ENCODE results near the gene C2orf76.

The C2orf76 gene

DNA sequence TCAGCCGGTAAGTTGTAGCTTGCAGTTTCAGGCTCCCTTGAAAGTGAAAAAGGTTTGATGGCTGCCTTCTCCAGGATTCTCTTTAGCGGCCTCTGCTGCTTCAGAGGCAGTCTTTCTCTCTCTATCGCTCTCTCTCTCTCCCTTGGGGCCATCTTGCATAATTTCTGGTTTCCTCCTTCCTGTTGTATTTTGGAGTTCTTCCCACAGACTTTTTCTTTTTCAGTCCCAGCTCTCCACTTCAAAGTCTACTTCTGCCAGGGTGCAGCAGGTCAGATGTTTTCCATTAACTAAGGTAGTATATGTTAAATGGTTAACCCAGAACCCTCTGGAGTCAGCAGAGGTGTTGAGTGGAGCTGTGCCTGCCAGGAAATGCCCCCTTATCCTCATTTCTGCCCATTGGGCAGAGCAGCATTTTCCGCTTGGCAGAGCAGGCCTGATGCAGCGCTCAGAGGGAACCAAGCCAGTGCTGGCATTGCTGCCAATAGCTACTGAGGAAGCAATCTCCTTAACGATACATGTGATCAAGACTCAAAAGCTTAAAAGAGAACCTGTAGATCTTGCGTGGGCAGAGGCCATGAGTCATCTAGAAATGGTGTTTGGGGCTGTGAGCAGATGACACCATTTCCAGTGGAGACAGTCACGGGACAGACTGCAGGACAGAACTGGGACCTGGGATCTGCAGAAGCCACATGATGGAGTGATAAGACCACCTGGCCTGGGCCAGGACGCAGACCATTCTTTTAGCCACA is 20.9 kb upstream of the C2orf76 start:
- no peaks in the 10 kb centered on the region for H4K20me1 ChIP-seq (ENCODE audit: insufficient read depth, low read length)
- H2AFZ ChIP-seq (ENCODE audit: low read length): 0 out of 2 replicates have a peak overlapping the region, but pooled peaks have one; percentile 7
- no peaks in the 10 kb centered on the region for H3K9me3 ChIP-seq (replicated peaks; ENCODE audit: insufficient read depth, low read length)
- no peaks in the 10 kb centered on the region for H3K79me2 ChIP-seq (ENCODE audit: low read length)
- H3K36me3 ChIP-seq (replicated peaks; ENCODE audit: insufficient read depth, low read length): no peaks in the 10 kb centered on the region
- no peaks in the 10 kb centered on the region for H3K27me3 ChIP-seq (replicated peaks; ENCODE audit: insufficient read depth, low read length)
- no peaks in the 10 kb centered on the region for H3K9me2 ChIP-seq (replicated peaks; ENCODE audit: insufficient read depth, low read length)
- H3K9ac ChIP-seq (ENCODE audit: low read length): no peak overlapping the region
- peak; percentile 54 for DNase-seq
- H3F3A ChIP-seq (ENCODE audit: insufficient read depth, low read length): no peaks in the 10 kb centered on the region
- no peak overlapping the region for H3K27ac ChIP-seq (ENCODE audit: low read length)
- no peak overlapping the region for H3K4me3 ChIP-seq (ENCODE audit: low read length)
- TF ChIP-seq EZH2 (optimal IDR thresholded peaks at IDR 0.05; ENCODE audit: low read depth, low read length): no peak
- TF ChIP-seq, protein P1, sequence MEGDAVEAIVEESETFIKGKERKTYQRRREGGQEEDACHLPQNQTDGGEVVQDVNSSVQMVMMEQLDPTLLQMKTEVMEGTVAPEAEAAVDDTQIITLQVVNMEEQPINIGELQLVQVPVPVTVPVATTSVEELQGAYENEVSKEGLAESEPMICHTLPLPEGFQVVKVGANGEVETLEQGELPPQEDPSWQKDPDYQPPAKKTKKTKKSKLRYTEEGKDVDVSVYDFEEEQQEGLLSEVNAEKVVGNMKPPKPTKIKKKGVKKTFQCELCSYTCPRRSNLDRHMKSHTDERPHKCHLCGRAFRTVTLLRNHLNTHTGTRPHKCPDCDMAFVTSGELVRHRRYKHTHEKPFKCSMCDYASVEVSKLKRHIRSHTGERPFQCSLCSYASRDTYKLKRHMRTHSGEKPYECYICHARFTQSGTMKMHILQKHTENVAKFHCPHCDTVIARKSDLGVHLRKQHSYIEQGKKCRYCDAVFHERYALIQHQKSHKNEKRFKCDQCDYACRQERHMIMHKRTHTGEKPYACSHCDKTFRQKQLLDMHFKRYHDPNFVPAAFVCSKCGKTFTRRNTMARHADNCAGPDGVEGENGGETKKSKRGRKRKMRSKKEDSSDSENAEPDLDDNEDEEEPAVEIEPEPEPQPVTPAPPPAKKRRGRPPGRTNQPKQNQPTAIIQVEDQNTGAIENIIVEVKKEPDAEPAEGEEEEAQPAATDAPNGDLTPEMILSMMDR (IDR thresholded peaks at IDR 0.05; ENCODE audit: low read length): peak; percentile 37
- peak overlapping the region; percentile 22; the same call in 1 of the 2 replicates for H3K4me2 ChIP-seq (ENCODE audit: low read depth, low read length)
- H3K4me1 ChIP-seq (ENCODE audit: low read length): peaks cover 9% of the 10 kb centered on the region

DNA sequence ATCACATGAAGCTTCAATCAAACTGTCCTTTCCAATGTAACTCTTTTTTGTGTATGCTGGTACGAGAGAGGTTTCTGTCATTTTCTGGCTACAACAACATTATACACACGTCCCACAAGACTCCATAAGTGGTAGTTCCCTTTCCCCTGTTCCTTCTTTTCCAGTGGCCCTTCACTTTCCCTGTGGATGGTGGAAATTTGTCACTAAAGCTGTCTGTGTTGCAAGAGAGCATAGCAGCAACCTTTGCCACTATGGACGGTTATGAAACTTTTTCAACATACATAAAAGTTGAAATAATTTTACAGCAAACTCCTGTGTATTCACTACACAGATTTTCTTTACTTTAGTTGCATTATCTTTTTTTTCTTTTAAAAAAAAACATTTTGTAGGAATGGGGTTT is 18.8 kb upstream of the C2orf76 start:
- no peak overlapping the region for H3K4me3 ChIP-seq (ENCODE audit: low read length)
- H3K9me3 ChIP-seq (replicated peaks; ENCODE audit: insufficient read depth, low read length): no peaks in the 10 kb centered on the region
- H3F3A ChIP-seq (ENCODE audit: insufficient read depth, low read length): no peaks in the 10 kb centered on the region
- no peak overlapping the region for H3K27ac ChIP-seq (ENCODE audit: low read length)
- no peak overlapping the region for H3K9ac ChIP-seq (ENCODE audit: low read length)
- no peaks in the 10 kb centered on the region for H3K36me3 ChIP-seq (replicated peaks; ENCODE audit: insufficient read depth, low read length)
- no peak for DNase-seq
- no peak for TF ChIP-seq EZH2 (optimal IDR thresholded peaks at IDR 0.05; ENCODE audit: low read depth, low read length)
- TF ChIP-seq, protein P1 (IDR thresholded peaks at IDR 0.05; ENCODE audit: low read length): no peak
- no peak for TF ChIP-seq EZH2phosphoT487 (IDR thresholded peaks at IDR 0.05; ENCODE audit: low read length)
- H2AFZ ChIP-seq (ENCODE audit: low read length): no peak overlapping the region
- H3K79me2 ChIP-seq (ENCODE audit: low read length): no peaks in the 10 kb centered on the region
- no peaks in the 10 kb centered on the region for H3K27me3 ChIP-seq (replicated peaks; ENCODE audit: insufficient read depth, low read length)
- no peaks in the 10 kb centered on the region for H3K9me2 ChIP-seq (replicated peaks; ENCODE audit: insufficient read depth, low read length)
- H4K20me1 ChIP-seq (ENCODE audit: insufficient read depth, low read length): no peaks in the 10 kb centered on the region
- peaks cover 9% of the 10 kb centered on the region for H3K4me1 ChIP-seq (ENCODE audit: low read length)
- no peak overlapping the region for H3K4me2 ChIP-seq (ENCODE audit: low read depth, low read length)

DNA sequence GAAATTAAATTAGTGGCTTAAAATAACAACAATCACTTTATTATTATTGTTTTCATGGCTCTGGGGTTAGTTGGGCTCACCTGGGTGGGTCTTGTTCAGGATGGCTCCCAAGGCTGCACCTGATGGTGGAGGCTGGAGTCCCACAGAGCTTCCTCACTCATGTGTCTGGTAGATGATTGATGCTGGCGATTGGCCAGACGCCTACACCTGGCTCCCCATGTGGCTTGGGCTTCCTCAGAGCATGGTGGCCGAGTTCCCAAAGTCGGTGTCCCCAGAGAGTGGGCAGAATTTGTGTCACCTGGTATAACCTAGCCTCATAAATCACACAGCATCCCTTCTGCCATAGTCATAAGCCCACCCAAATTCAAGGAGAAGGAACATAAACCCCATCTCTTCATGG is 18.3 kb upstream of the C2orf76 start:
- no peak overlapping the region for H3K9ac ChIP-seq (ENCODE audit: low read length)

More for the DNA sequence above, 18.3 kb upstream of the C2orf76 start:
- no peak for DNase-seq
- Histone ChIP-seq H3K9me2 (replicated peaks; ENCODE audit: insufficient read depth, low read length) (no peaks in the 10 kb centered on the region), H3K9me3 (replicated peaks; ENCODE audit: insufficient read depth, low read length) (no peaks in the 10 kb centered on the region), H3K4me3 (ENCODE audit: low read length) (no peak overlapping the region), H3K36me3 (replicated peaks; ENCODE audit: insufficient read depth, low read length) (no peaks in the 10 kb centered on the region), H3K79me2 (ENCODE audit: low read length) (no peaks in the 10 kb centered on the region), H3F3A (ENCODE audit: insufficient read depth, low read length) (no peaks in the 10 kb centered on the region), H4K20me1 (ENCODE audit: insufficient read depth, low read length) (no peaks in the 10 kb centered on the region), H3K4me2 (ENCODE audit: low read depth, low read length) (no peak overlapping the region), H2AFZ (ENCODE audit: low read length) (no peak overlapping the region), H3K4me1 (ENCODE audit: low read length) (peaks cover 9% of the 10 kb centered on the region), H3K27me3 (replicated peaks; ENCODE audit: insufficient read depth, low read length) (no peaks in the 10 kb centered on the region), H3K27ac (ENCODE audit: low read length) (no peak overlapping the region)
- TF ChIP-seq, protein P1 (IDR thresholded peaks at IDR 0.05; ENCODE audit: low read length): no peak
- TF ChIP-seq EZH2phosphoT487 (IDR thresholded peaks at IDR 0.05; ENCODE audit: low read length): no peak
- TF ChIP-seq EZH2 (optimal IDR thresholded peaks at IDR 0.05; ENCODE audit: low read depth, low read length): no peak
